GM12878 (cell line): ENCODE data around the gene UFM1. TPM values are rescaled to one million over a fixed set of nuclear protein-coding genes. Genes with fewer than 3 reads are reported as not detected.

Source experiments
- ATAC-seq: fragments of 200-7000 bp; cut with Tn5 transposase; 3 replicates; pipeline ENCODE4 v1.9.1; 2020; ENCODE audit warnings: mild to moderate bottlenecking, moderate library complexity
- BruUV-seq: library from RNA; stranded (reverse); fragments of 400-500 nt; replicated peaks from 2 replicates; lab custom pipeline; 2021; lab: Mats Ljungman, UMichigan
- CTCF ChIA-PET: fragments of 300-600 bp; sonication (Branson Sonifier 250); formaldehyde crosslinking; extraction: SDS; loops from one replicate; lab custom pipeline; 2021; ENCODE audit warnings: inconsistent platforms; lab: Yijun Ruan, JAX
- POLR2A ChIA-PET: fragments of 350-600 bp; formaldehyde crosslinking; extraction: SDS; loops from one replicate; lab custom pipeline; 2021; ENCODE audit warnings: inconsistent platforms; lab: Charles Lee
- RAD21 ChIA-PET: fragments of 300-600 bp; sonication (Branson Sonifier 250); formaldehyde crosslinking; loops from one replicate; lab custom pipeline; 2023; ENCODE audit warnings: antibody characterized with exemption; ENCODE audit not compliant: unreplicated experiment; lab: Charles Lee
- SMC1A ChIA-PET: fragments of 300-600 bp; sonication (Branson Sonifier 250); formaldehyde crosslinking; loops from one replicate; lab custom pipeline; 2023; ENCODE audit not compliant: unreplicated experiment, uncharacterized antibody; lab: Charles Lee
- DNase-seq: peaks from one replicate; pipeline ENCODE4 v3.0.0-alpha.2; 2011; ENCODE audit warnings: low read depth, low spot score
- FAIRE-seq: peaks from 3 replicates; lab custom pipeline; 2011; peaks lifted over from hg19 to GRCh38; lab: Jason Lieb, UNC
- H2AFZ ChIP-seq: 2 replicates; pipeline ENCODE4 v1.6.0; 2011; ENCODE audit warnings: low read depth, low read length, control low read depth; ENCODE audit not compliant: control insufficient read depth
- H3K27ac ChIP-seq: 2 replicates; pipeline ENCODE4 v1.5.1; 2011; ENCODE audit warnings: control low read depth; ENCODE audit not compliant: control insufficient read depth, insufficient read depth
- H3K27me3 ChIP-seq, 2 experiments: replicated peaks in 1 of 2; 2 replicates each; pipeline versions ENCODE4 v1.6.0 to v1.6.1; 2011; ENCODE audit warnings: low read length in 1 of 2; ENCODE audit not compliant: control insufficient read depth in 2 of 2, insufficient read depth in 2 of 2
- H3K36me3 ChIP-seq, 2 experiments: 2 replicates each; pipeline ENCODE4 v1.5.1; 2011; ENCODE audit warnings: low read length in 1 of 2; ENCODE audit not compliant: control insufficient read depth in 2 of 2, insufficient read depth in 2 of 2
- H3K4me1 ChIP-seq: 2 replicates; pipeline ENCODE4 v1.6.1; 2011; ENCODE audit warnings: mild to moderate bottlenecking, low read length, moderate library complexity, mixed read lengths; ENCODE audit not compliant: control insufficient read depth, insufficient read depth
- H3K4me2 ChIP-seq: 2 replicates; pipeline ENCODE4 v1.6.0; 2011; ENCODE audit warnings: control low read depth; ENCODE audit not compliant: control insufficient read depth, insufficient read depth
- H3K4me3 ChIP-seq: fragments of 200-600 bp; sonication (generic); 2 replicates; pipeline ENCODE4 v1.5.1; 2016
- H3K79me2 ChIP-seq: 2 replicates; pipeline ENCODE4 v1.6.0; 2011; ENCODE audit warnings: low read length; ENCODE audit not compliant: control insufficient read depth, insufficient read depth
- H3K9ac ChIP-seq: 2 replicates; pipeline ENCODE4 v1.8.0; 2011; ENCODE audit warnings: low read length, control low read depth, mixed read lengths; ENCODE audit not compliant: control insufficient read depth, insufficient read depth
- H3K9me3 ChIP-seq: replicated peaks from 3 replicates; pipeline ENCODE4 v1.5.1; 2011; ENCODE audit warnings: mild to moderate bottlenecking, low read length; ENCODE audit not compliant: control insufficient read depth, insufficient read depth
- H4K20me1 ChIP-seq: 2 replicates; pipeline ENCODE4 v1.6.0; 2011; ENCODE audit not compliant: control insufficient read depth, insufficient read depth
- CBX3 ChIP-seq: fragments of 200-600 bp; sonication (generic); IDR thresholded peaks from 2 replicates; pipeline ENCODE4 v1.6.1; 2016; ENCODE audit warnings: low read depth, borderline replicate concordance
- CEBPB ChIP-seq, 2 experiments: fragments of 150-350 bp in 1 of 2; IDR thresholded peaks; 2 replicates each; pipeline ENCODE4 v1.6.1; 2012 to 2014; ENCODE audit warnings: low read depth in 2 of 2, low read length in 2 of 2, borderline replicate concordance in 1 of 2, inconsistent platforms in 1 of 2
- EED ChIP-seq: sonication (generic); IDR thresholded peaks from 2 replicates; pipeline ENCODE4 v1.6.1; 2016; ENCODE audit warnings: antibody characterized with exemption, low read depth
- ELK1 ChIP-seq: IDR thresholded peaks from 2 replicates; pipeline ENCODE4 v1.6.1; 2012; ENCODE audit warnings: low read depth, low read length, improper control_type of control experiment
- EZH2 ChIP-seq: IDR thresholded peaks from 2 replicates; pipeline ENCODE4 v1.6.1; 2012; ENCODE audit warnings: low read depth, mild to moderate bottlenecking, control low read depth, inconsistent platforms, low read length, borderline replicate concordance; ENCODE audit not compliant: control insufficient read depth
- HDAC2 ChIP-seq: fragments of 200-600 bp; sonication (generic); IDR thresholded peaks from 2 replicates; pipeline ENCODE4 v1.6.1; 2017
- LARP7 ChIP-seq: fragments of 450-650 bp; IDR thresholded peaks from 2 replicates; pipeline ENCODE4 v1.6.1; 2017; ENCODE audit warnings: mild to moderate bottlenecking
- NFYA ChIP-seq: IDR thresholded peaks from 2 replicates; pipeline ENCODE4 v1.6.1; 2011; ENCODE audit warnings: low read depth, mild to moderate bottlenecking, low read length, improper control_type of control experiment, borderline replicate concordance
- NRF1 ChIP-seq: conservative IDR thresholded peaks from 2 replicates; pipeline ENCODE4 v1.6.1; 2011; ENCODE audit warnings: mild to moderate bottlenecking, low read depth, low read length, improper control_type of control experiment
- SMAD1 ChIP-seq: fragments of 450-650 bp; IDR thresholded peaks from 2 replicates; pipeline ENCODE4 v1.6.1; 2018; ENCODE audit warnings: mild to moderate bottlenecking, low read depth; ENCODE audit not compliant: partially characterized antibody
- SPI1 ChIP-seq: IDR thresholded peaks from 2 replicates; pipeline ENCODE4 v1.6.1; 2011; ENCODE audit warnings: low read depth, mild to moderate bottlenecking, low read length, moderate library complexity, borderline replicate concordance; ENCODE audit not compliant: insufficient read depth
- ZNF207 ChIP-seq: fragments of 450-650 bp; IDR thresholded peaks from 2 replicates; pipeline ENCODE4 v1.6.1; 2014; ENCODE audit warnings: antibody characterized with exemption, mild to moderate bottlenecking, borderline replicate concordance
- ZNF592 ChIP-seq: fragments of 450-650 bp; IDR thresholded peaks from 2 replicates; pipeline ENCODE4 v1.6.1; 2017; ENCODE audit warnings: mild to moderate bottlenecking, moderate library complexity
- ZNF622 ChIP-seq: fragments of 450-650 bp; IDR thresholded peaks from 2 replicates; pipeline ENCODE4 v1.6.1; 2017; ENCODE audit warnings: mild to moderate bottlenecking, inconsistent platforms
- ZSCAN29 ChIP-seq: fragments of 450-650 bp; IDR thresholded peaks from 2 replicates; pipeline ENCODE4 v1.6.1; 2017; ENCODE audit warnings: mild to moderate bottlenecking, moderate library complexity
- WGBS: methylation state at CpG from one replicate; pipeline ENCODE4 v1.1.6; 2016; ENCODE audit warnings: low lambda C conversion rate; ENCODE audit not compliant: insufficient replicate concordance, insufficient coverage; ENCODE audit errors: missing lambda C conversion rate; 5-methylcytosine and 5-hydroxymethylcytosine counted together
- in situ Hi-C: fragments of 300-500 bp; cut with MboI; formaldehyde crosslinking; loops from 9 replicates; pipeline ENCODE4 v1.14.3; 2018; ENCODE audit warnings: mixed read lengths
- intact Hi-C: fragments of 100-400 bp; cut with micrococcal nuclease; formaldehyde crosslinking; loops from one replicate; pipeline ENCODE4 v1.14.2; 2022; ENCODE audit not compliant: unreplicated experiment
- polyA plus RNA-seq, 11 experiments: library from polyadenylated mRNA; depleted of rRNA in 4 of 11; unstranded in 6 of 11; stranded (reverse) in 5 of 11; fragments of >200 nt; fragmentation: Nextera tagmentation in 4 of 11; fragmentation: Illumina TruSeq in 1 of 11; extraction: Ambion mirVana in 4 of 11; extraction: Trizol in 1 of 11; gene quantifications; 1 replicate in 1 of 11; 2 replicates in 10 of 11; pipeline versions ENCODE4 v1.2.1 to v1.2.3, GENCODE V29; 2011 to 2016; ENCODE audit warnings: inconsistent platforms in 2 of 11, missing spikeins in 2 of 11, low read depth in 1 of 11
- total RNA-seq, 4 experiments: library from RNA; depleted of rRNA in 3 of 4; stranded (reverse); fragments of >200 nt in 3 of 4; fragmentation: Illumina TruSeq in 1 of 4; extraction: Trizol in 1 of 4; gene quantifications; 2 replicates each; pipeline versions ENCODE4 v1.2.1 to v1.2.3, GENCODE V29; 2013 to 2021

Gene UFM1
- total and polyA plus RNA-seq, 10 of the 15 experiments (the other 5 are each of a cell fraction or from before 2014, with no cell fraction given), result 40.8 to 96.5 (median 73.8) TPM

GRCh38 chr13:38391341-38391740 is 41.7 kb downstream of the UFM1 start:
- in situ Hi-C loops, result no loop called here
- BruUV-seq, result no TSS peak
- H3K9me3 ChIP-seq, result no peaks in the 10 kb centered on the region
- WGBS, result 73% methylated on average over 2 of the region's 2 CpGs
- POLR2A ChIA-PET, result no interaction called here
- no peak overlapping the region for H3K27ac ChIP-seq
- H4K20me1 ChIP-seq, result no peaks in the 10 kb centered on the region
- no peak for FAIRE-seq
- H3K36me3 ChIP-seq, result no peaks in the 10 kb centered on the region
- H3K4me2 ChIP-seq, result no peak overlapping the region
- no peak overlapping the region for H3K4me3 ChIP-seq
- no peak for ATAC-seq
- RAD21 ChIA-PET, result no interaction called here
- no peak for TF ChIP-seq ZNF207
- no peak for TF ChIP-seq EED
- no peak for TF ChIP-seq SMAD1
- no peak for TF ChIP-seq ZNF592
- TF ChIP-seq NRF1, result no peak
- no peak for TF ChIP-seq LARP7
- no peak for TF ChIP-seq NFYA
- TF ChIP-seq HDAC2, result no peak
- TF ChIP-seq CBX3, result no peak
- TF ChIP-seq SPI1, result no peak
- no peak for TF ChIP-seq EZH2
- no peak for TF ChIP-seq ZSCAN29
- no peak for TF ChIP-seq ELK1
- TF ChIP-seq CEBPB (IDR thresholded peaks at IDR 0.05; ENCODE audit: borderline replicate concordance in 1 of 2, low read depth in 2 of 2, low read length in 2 of 2), result no peak
- TF ChIP-seq ZNF622, result no peak
- no peak overlapping the region for H2AFZ ChIP-seq
- H3K27me3 ChIP-seq, result no peaks in the 10 kb centered on the region
- SMC1A ChIA-PET, result interaction anchor here (0.6 to 1.6 kb wide), 2 partner anchors 10 to 1367 kb away, joined by 3 read pairs; no protein-coding TSS in a partner anchor
- H3K4me1 ChIP-seq, result no peaks in the 10 kb centered on the region
- intact Hi-C loops, result no loop called here
- no peak for DNase-seq
- no peak overlapping the region for H3K9ac ChIP-seq
- CTCF ChIA-PET, result no interaction called here
- no peaks in the 10 kb centered on the region for H3K79me2 ChIP-seq
